GM21723 (cell line): Measurements from ENCODE around the gene MAGI3.
A peak's percentile ranks its signal among the peaks of the same experiment; 100 is the strongest.

Source experiments
- ATAC-seq: cut with Tn5 transposase; IDR thresholded peaks from one replicate; pipeline ENCODE4 v1.9.1; 2021; ENCODE audit warnings: mild to moderate bottlenecking, moderate library complexity; ENCODE audit not compliant: unreplicated experiment

MAGI3 gene

GRCh38 chr1:113389953-113390834, at the start of gene MAGI3:
Gene MAGI3, plus strand, starts transcription at chr1:113390515. Its CDS starts 519 bp downstream, at chr1:113391034.
- ATAC-seq = peak; percentile 99

- no peak for ATAC-seq
These were observed 36.7 kb upstream of the MAGI3 start for GRCh38 chr1:113353580-113353979.

- no peak for ATAC-seq
These were observed 26.4 kb upstream of the MAGI3 start for GRCh38 chr1:113363935-113364334.

GRCh38 chr1:113369040-113369439, 21.3 kb upstream of the MAGI3 start:
- no peak for ATAC-seq

- no peak for ATAC-seq
These were observed 20.6 kb upstream of the MAGI3 start for GRCh38 chr1:113369699-113370098.

GRCh38 chr1:113370868-113371267, 19.4 kb upstream of the MAGI3 start:
- ATAC-seq = no peak

GRCh38 chr1:113372546-113372945, 17.8 kb upstream of the MAGI3 start:
- ATAC-seq = no peak

GRCh38 chr1:113373644-113374043, 16.7 kb upstream of the MAGI3 start:
- ATAC-seq = no peak

GRCh38 chr1:113375878-113376277, 14.4 kb upstream of the MAGI3 start:
- ATAC-seq = no peak

- no peak for ATAC-seq
These were observed 10.2 kb upstream of the MAGI3 start for GRCh38 chr1:113380075-113380474.

GRCh38 chr1:113388017-113388620, 2.2 kb upstream of the MAGI3 start:
- no peak for ATAC-seq

- ATAC-seq = no peak
These were observed 1.5 kb upstream of the MAGI3 start for GRCh38 chr1:113388621-113389358.

- ATAC-seq = no peak
These were observed 859 bp upstream of the MAGI3 start for GRCh38 chr1:113389359-113389952.

GRCh38 chr1:113390871-113391648, 745 bp downstream of the MAGI3 start:
- peak; percentile 22 for ATAC-seq

- no peak for ATAC-seq
These were observed 1.4 kb downstream of the MAGI3 start for GRCh38 chr1:113391649-113392271.

GRCh38 chr1:113392541-113393128, 2.3 kb downstream of the MAGI3 start:
- ATAC-seq = no peak

- no peak for ATAC-seq
These were observed 3.9 kb downstream of the MAGI3 start for GRCh38 chr1:113394043-113394862.

- no peak for ATAC-seq
These were observed 4.5 kb downstream of the MAGI3 start for GRCh38 chr1:113394863-113395259.

- no peak for ATAC-seq
These were observed 5.8 kb downstream of the MAGI3 start for GRCh38 chr1:113396102-113396501.
